Breast epithelium (tissue), 3 donors: ENCODE data around the gene SPATA3.

ENCODE experiments used
- POLR2A ChIP-seq: fragments of 450-650 bp; IDR thresholded peaks from one replicate; pipeline ENCODE4 v1.6.1; 2016; ENCODE audit warnings: antibody characterized with exemption, mild to moderate bottlenecking, moderate library complexity
- TF ChIP-seq, protein P1 (sequence below), 3 donors: fragments of 450-650 bp; IDR thresholded peaks; one replicate each; pipeline ENCODE4 v1.5.1; 2016 to 2017; ENCODE audit warnings: antibody characterized with exemption in 3 of 3, mild to moderate bottlenecking in 3 of 3, moderate library complexity in 3 of 3

DNA sequence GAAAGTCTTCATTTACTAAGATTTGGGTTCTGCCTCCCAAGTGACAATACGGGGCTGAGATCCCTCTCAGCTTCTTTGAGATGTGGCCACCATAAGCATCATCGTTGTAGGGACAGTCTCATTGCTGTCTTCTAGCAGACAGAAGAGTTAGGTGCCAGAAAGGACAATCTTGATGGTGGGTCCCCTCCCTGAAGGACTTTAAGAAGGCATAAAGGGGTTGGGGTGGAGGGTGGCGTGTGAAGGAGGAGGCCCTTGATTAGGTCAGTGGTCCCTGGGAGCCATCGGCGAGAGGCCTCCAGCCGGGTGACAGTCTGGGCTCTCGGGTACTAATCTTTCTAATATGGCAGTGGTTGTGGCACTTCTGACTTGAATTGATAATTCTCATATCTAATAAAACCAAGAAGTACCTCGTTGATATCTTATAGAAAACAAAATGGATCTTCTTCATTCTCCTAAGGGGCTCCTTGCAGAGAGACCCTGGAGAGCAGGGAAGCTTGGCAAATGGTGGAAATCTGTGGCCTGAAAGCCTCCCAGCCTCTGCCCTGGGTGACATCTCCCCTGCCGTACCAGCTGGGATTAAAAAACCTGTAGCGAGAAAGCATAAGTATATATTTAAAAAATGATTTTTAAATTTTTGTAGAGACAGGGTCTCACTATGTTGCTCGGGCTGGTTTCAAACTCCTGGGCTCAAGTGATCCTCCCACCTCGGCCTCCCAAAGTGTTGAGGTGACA lies 53.5 kb downstream of the SPATA3 start:
- TF ChIP-seq, protein P1, sequence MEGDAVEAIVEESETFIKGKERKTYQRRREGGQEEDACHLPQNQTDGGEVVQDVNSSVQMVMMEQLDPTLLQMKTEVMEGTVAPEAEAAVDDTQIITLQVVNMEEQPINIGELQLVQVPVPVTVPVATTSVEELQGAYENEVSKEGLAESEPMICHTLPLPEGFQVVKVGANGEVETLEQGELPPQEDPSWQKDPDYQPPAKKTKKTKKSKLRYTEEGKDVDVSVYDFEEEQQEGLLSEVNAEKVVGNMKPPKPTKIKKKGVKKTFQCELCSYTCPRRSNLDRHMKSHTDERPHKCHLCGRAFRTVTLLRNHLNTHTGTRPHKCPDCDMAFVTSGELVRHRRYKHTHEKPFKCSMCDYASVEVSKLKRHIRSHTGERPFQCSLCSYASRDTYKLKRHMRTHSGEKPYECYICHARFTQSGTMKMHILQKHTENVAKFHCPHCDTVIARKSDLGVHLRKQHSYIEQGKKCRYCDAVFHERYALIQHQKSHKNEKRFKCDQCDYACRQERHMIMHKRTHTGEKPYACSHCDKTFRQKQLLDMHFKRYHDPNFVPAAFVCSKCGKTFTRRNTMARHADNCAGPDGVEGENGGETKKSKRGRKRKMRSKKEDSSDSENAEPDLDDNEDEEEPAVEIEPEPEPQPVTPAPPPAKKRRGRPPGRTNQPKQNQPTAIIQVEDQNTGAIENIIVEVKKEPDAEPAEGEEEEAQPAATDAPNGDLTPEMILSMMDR (IDR thresholded peaks at IDR 0.05), result no peak
- no peak for TF ChIP-seq POLR2A
